ENCODE data around the gene TTC13.

The TTC13 gene

GRCh38 chr1:231020816-231021215, 42.2 kb upstream of the TTC13 start:
- no peak for TF ChIP-seq CTCF (IDR thresholded peaks at IDR 0.05; ENCODE audit: insufficient read depth, low read depth, low read length, missing control alignments)
- no peak for DNase-seq (ENCODE audit: low read depth)
- H3K4me3 ChIP-seq (ENCODE audit: low read depth, low read length), result no peak overlapping the region

GRCh38 chr1:231020139-231020601, 41.5 kb upstream of the TTC13 start:
- no peak for DNase-seq (ENCODE audit: low read depth)
- no peak overlapping the region for H3K4me3 ChIP-seq (ENCODE audit: low read depth, low read length)
- no peak for TF ChIP-seq CTCF (IDR thresholded peaks at IDR 0.05; ENCODE audit: insufficient read depth, low read depth, low read length, missing control alignments)

- TF ChIP-seq CTCF (IDR thresholded peaks at IDR 0.05; ENCODE audit: insufficient read depth, low read depth, low read length, missing control alignments), result no peak
- no peak overlapping the region for H3K4me3 ChIP-seq (ENCODE audit: low read depth, low read length)
- no peak for DNase-seq (ENCODE audit: low read depth)
Observed at GRCh38 chr1:231019711-231020110, 41.0 kb upstream of the TTC13 start.

- H3K4me3 ChIP-seq (ENCODE audit: low read depth, low read length), result no peak overlapping the region
- no peak for TF ChIP-seq CTCF (IDR thresholded peaks at IDR 0.05; ENCODE audit: insufficient read depth, low read depth, low read length, missing control alignments)
- no peak for DNase-seq (ENCODE audit: low read depth)
Observed at GRCh38 chr1:231016966-231017365, 38.3 kb upstream of the TTC13 start.

- TF ChIP-seq CTCF (IDR thresholded peaks at IDR 0.05; ENCODE audit: insufficient read depth, low read depth, low read length, missing control alignments), result no peak
- H3K4me3 ChIP-seq (ENCODE audit: low read depth, low read length), result no peak overlapping the region
- DNase-seq (ENCODE audit: low read depth), result no peak
Observed at GRCh38 chr1:231016234-231016633, 37.6 kb upstream of the TTC13 start.

- no peak for TF ChIP-seq CTCF (IDR thresholded peaks at IDR 0.05; ENCODE audit: insufficient read depth, low read depth, low read length, missing control alignments)
- no peak overlapping the region for H3K4me3 ChIP-seq (ENCODE audit: low read depth, low read length)
- DNase-seq (ENCODE audit: low read depth), result no peak
Observed at GRCh38 chr1:231013391-231014015, 34.8 kb upstream of the TTC13 start.

- DNase-seq (ENCODE audit: low read depth), result no peak
- no peak overlapping the region for H3K4me3 ChIP-seq (ENCODE audit: low read depth, low read length)
- no peak for TF ChIP-seq CTCF (IDR thresholded peaks at IDR 0.05; ENCODE audit: insufficient read depth, low read depth, low read length, missing control alignments)
Observed at GRCh38 chr1:231011963-231012362, 33.3 kb upstream of the TTC13 start.
